GM23338 (cell line): ENCODE measurements around the gene MAGEB16. TPM values are rescaled to one million over a fixed set of nuclear protein-coding genes. Genes with fewer than 3 reads are reported as not detected.

Source experiments
- ATAC-seq: fragments of 200-7000 bp; cut with Tn5 transposase; 3 replicates; pipeline ENCODE4 v1.9.1; 2020
- DNase-seq: peaks from one replicate; pipeline ENCODE4 v3.0.0-alpha.2; 2015; ENCODE audit warnings: low spot score
- H2AFZ ChIP-seq: fragments of 200-600 bp; sonication (generic); 2 replicates; pipeline ENCODE4 v1.8.0; 2016; ENCODE audit warnings: antibody characterized with exemption, mild to moderate bottlenecking, moderate library complexity
- H3F3A ChIP-seq: fragments of 200-600 bp; sonication (generic); replicated peaks from 2 replicates; pipeline ENCODE4 v1.8.0; 2017; ENCODE audit warnings: antibody characterized with exemption, mixed run types, low read depth
- H3K27ac ChIP-seq: fragments of 200-600 bp; sonication (generic); 2 replicates; pipeline ENCODE4 v1.6.1; 2016; ENCODE audit warnings: low read depth
- H3K27me3 ChIP-seq: fragments of 200-600 bp; sonication (generic); 2 replicates; pipeline ENCODE4 v1.8.0; 2016; ENCODE audit warnings: mild to moderate bottlenecking, mixed run types, moderate library complexity; ENCODE audit not compliant: insufficient read depth
- H3K36me3 ChIP-seq: fragments of 200-600 bp; sonication (generic); 2 replicates; pipeline ENCODE4 v1.8.0; 2016; ENCODE audit warnings: mild to moderate bottlenecking; ENCODE audit not compliant: insufficient read depth
- H3K4me1 ChIP-seq: fragments of 200-600 bp; sonication (generic); 2 replicates; pipeline ENCODE4 v1.8.0; 2016; ENCODE audit warnings: mild to moderate bottlenecking, moderate library complexity; ENCODE audit not compliant: insufficient read depth
- H3K4me2 ChIP-seq: fragments of 200-600 bp; sonication (generic); 2 replicates; pipeline ENCODE4 v1.7.1; 2017; ENCODE audit warnings: mixed run types
- H3K4me3 ChIP-seq: fragments of 200-600 bp; sonication (generic); 2 replicates; pipeline ENCODE4 v1.6.1; 2016; ENCODE audit warnings: mixed run types
- H3K79me2 ChIP-seq: fragments of 200-600 bp; sonication (generic); replicated peaks from 2 replicates; pipeline ENCODE4 v1.8.0; 2017; ENCODE audit warnings: mild to moderate bottlenecking; ENCODE audit not compliant: insufficient read depth
- H3K9me2 ChIP-seq: fragments of 200-600 bp; sonication (generic); 2 replicates; pipeline ENCODE4 v1.8.0; 2017; ENCODE audit not compliant: insufficient read depth
- H4K20me1 ChIP-seq: fragments of 200-600 bp; sonication (generic); replicated peaks from 2 replicates; pipeline ENCODE4 v1.8.0; 2017; ENCODE audit warnings: mild to moderate bottlenecking; ENCODE audit not compliant: insufficient read depth
- H3K27ac Mint-ChIP-seq: 2 replicates; pipeline ENCODE4 v1.8.0; 2020; ENCODE audit warnings: inconsistent platforms, mild to moderate bottlenecking, moderate library complexity, mixed read lengths
- H3K27me3 Mint-ChIP-seq: 3 replicates; pipeline ENCODE4 v1.8.0; 2022; ENCODE audit warnings: low read depth, mild to moderate bottlenecking, moderate library complexity, mixed read lengths, inconsistent platforms; ENCODE audit not compliant: insufficient read depth, poor library complexity
- H3K36me3 Mint-ChIP-seq: 3 replicates; pipeline ENCODE4 v1.8.0; 2021; ENCODE audit warnings: low read depth, mild to moderate bottlenecking, inconsistent platforms, moderate library complexity, mixed read lengths
- H3K4me1 Mint-ChIP-seq: 3 replicates; pipeline ENCODE4 v1.8.0; 2020; ENCODE audit warnings: mild to moderate bottlenecking, inconsistent platforms, mixed read lengths
- H3K4me3 Mint-ChIP-seq: 3 replicates; pipeline ENCODE4 v1.8.0; 2021; ENCODE audit warnings: moderate library complexity, mild to moderate bottlenecking, inconsistent platforms, mixed read lengths
- H3K9me3 Mint-ChIP-seq: 3 replicates; pipeline ENCODE4 v1.8.0; 2020; ENCODE audit warnings: moderate library complexity, mild to moderate bottlenecking, inconsistent platforms, mixed read lengths
- CREB1 ChIP-seq: fragments of 250-450 bp; sonication (Bioruptor Pico); IDR thresholded peaks from 2 replicates; pipeline ENCODE4 v1.5.0; 2020; ENCODE audit warnings: low read depth, mild to moderate bottlenecking, moderate library complexity
- EZH2 ChIP-seq: fragments of 200-600 bp; sonication (generic); IDR thresholded peaks from one replicate; pipeline ENCODE4 v1.8.0; 2017; ENCODE audit warnings: antibody characterized with exemption, mild to moderate bottlenecking, low read depth; ENCODE audit not compliant: unreplicated experiment
- EZH2phosphoT487 ChIP-seq: fragments of 200-600 bp; sonication (generic); IDR thresholded peaks from one replicate; pipeline ENCODE4 v1.8.1; 2018; ENCODE audit warnings: antibody characterized with exemption; ENCODE audit not compliant: unreplicated experiment
- JUNB ChIP-seq: IDR thresholded peaks from one replicate; pipeline ENCODE4 v1.6.1; 2016; ENCODE audit warnings: antibody characterized with exemption; ENCODE audit not compliant: unreplicated experiment
- NANOG ChIP-seq: IDR thresholded peaks from 2 replicates; pipeline ENCODE4 v1.6.1; 2016; ENCODE audit warnings: antibody characterized with exemption, borderline replicate concordance
- POLR2AphosphoS5 ChIP-seq: IDR thresholded peaks from 2 replicates; pipeline ENCODE4 v1.6.1; 2016; ENCODE audit warnings: antibody characterized with exemption, low read depth
- STAT1 ChIP-seq: IDR thresholded peaks from one replicate; pipeline ENCODE4 v1.6.1; 2016; ENCODE audit warnings: antibody characterized with exemption; ENCODE audit not compliant: unreplicated experiment
- ZNF114 ChIP-seq: fragments of 250-450 bp; sonication (Bioruptor Pico); IDR thresholded peaks from 2 replicates; pipeline ENCODE4 v1.5.0; 2020; ENCODE audit warnings: mild to moderate bottlenecking, moderate library complexity
- ZNF331 ChIP-seq: fragments of 250-450 bp; sonication (Bioruptor Pico); IDR thresholded peaks from 2 replicates; pipeline ENCODE4 v1.5.0; 2020; ENCODE audit warnings: low read depth, mild to moderate bottlenecking, moderate library complexity
- polyA plus RNA-seq: library from polyadenylated mRNA; unstranded; fragments of >200 nt; fragmentation: Nextera tagmentation; extraction: Ambion mirVana; gene quantifications from 2 replicates; pipeline ENCODE4 v1.2.1, GENCODE V29; 2016
- total RNA-seq: library from RNA; depleted of rRNA; stranded (reverse); fragments of >200 nt; shearing (Covaris generic); gene quantifications from 2 replicates; pipeline ENCODE4 v1.2.3, GENCODE V29; 2014
- TF ChIP-seq, protein P1 (sequence below): IDR thresholded peaks from one replicate; pipeline ENCODE4 v1.6.1; 2018; ENCODE audit warnings: antibody characterized with exemption; ENCODE audit not compliant: unreplicated experiment
- TF ChIP-seq, protein P2 (sequence below): IDR thresholded peaks from 2 replicates; pipeline ENCODE4 v1.6.1; 2016; ENCODE audit warnings: antibody characterized with exemption
- TF ChIP-seq, protein P3 (sequence below): fragments of 250-450 bp; sonication (Bioruptor Pico); IDR thresholded peaks from 2 replicates; pipeline ENCODE4 v1.5.0; 2020; ENCODE audit warnings: mild to moderate bottlenecking, moderate library complexity
- TF ChIP-seq, protein P4 (sequence below), 2 experiments: fragments of 200-600 bp in 1 of 2; sonication (generic) in 1 of 2; conservative IDR thresholded peaks; 2 replicates each; pipeline versions ENCODE4 v1.5.1 to v1.6.1; 2016 to 2017; ENCODE audit warnings: antibody characterized with exemption in 2 of 2, low read depth in 2 of 2, mild to moderate bottlenecking in 2 of 2, moderate library complexity in 1 of 2

The MAGEB16 gene
- total and polyA plus RNA-seq, 2 experiments from 2014 or later, result 0.42 TPM; not detected in 1

DNA sequence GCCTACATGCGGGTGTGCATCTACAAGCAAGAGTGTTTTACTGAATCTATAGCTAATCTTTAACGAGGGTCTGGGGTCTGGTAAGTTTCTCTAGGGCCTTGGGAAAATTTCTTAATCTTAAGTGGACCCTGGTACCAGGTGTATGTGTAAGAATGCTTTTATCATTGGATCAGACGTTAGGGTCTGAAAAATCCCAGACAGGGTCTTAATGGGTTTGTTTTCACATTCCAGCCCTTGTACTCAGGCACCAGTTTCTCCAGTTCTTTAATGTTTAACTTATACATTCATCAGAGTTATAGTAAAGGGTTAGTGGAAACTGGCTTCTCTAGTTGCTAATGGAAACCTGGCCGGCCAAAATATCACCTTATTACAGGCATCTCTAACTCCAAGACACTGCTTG is 11.6 kb downstream of the MAGEB16 start:
- H3K4me1 ChIP-seq, result no peaks in the 10 kb centered on the region
- H3K27me3 ChIP-seq, result no peaks in the 10 kb centered on the region
- H3K36me3 ChIP-seq, result no peaks in the 10 kb centered on the region
- no peaks in the 10 kb centered on the region for H3F3A ChIP-seq
- H3K9me3 Mint-ChIP-seq, result no peaks in the 10 kb centered on the region; the same call in 2 of the 3 replicates
- ATAC-seq, result no peak
- no peaks in the 10 kb centered on the region; the same call in 2 of the 3 replicates for H3K36me3 Mint-ChIP-seq
- H3K4me2 ChIP-seq, result no peak overlapping the region
- no peak overlapping the region for H3K27ac ChIP-seq
- H2AFZ ChIP-seq, result no peak overlapping the region
- TF ChIP-seq STAT1, result no peak
- TF ChIP-seq ZNF331 (CRISPR knock-in tag), result no peak
- no peak for TF ChIP-seq NANOG
- TF ChIP-seq, protein P1, sequence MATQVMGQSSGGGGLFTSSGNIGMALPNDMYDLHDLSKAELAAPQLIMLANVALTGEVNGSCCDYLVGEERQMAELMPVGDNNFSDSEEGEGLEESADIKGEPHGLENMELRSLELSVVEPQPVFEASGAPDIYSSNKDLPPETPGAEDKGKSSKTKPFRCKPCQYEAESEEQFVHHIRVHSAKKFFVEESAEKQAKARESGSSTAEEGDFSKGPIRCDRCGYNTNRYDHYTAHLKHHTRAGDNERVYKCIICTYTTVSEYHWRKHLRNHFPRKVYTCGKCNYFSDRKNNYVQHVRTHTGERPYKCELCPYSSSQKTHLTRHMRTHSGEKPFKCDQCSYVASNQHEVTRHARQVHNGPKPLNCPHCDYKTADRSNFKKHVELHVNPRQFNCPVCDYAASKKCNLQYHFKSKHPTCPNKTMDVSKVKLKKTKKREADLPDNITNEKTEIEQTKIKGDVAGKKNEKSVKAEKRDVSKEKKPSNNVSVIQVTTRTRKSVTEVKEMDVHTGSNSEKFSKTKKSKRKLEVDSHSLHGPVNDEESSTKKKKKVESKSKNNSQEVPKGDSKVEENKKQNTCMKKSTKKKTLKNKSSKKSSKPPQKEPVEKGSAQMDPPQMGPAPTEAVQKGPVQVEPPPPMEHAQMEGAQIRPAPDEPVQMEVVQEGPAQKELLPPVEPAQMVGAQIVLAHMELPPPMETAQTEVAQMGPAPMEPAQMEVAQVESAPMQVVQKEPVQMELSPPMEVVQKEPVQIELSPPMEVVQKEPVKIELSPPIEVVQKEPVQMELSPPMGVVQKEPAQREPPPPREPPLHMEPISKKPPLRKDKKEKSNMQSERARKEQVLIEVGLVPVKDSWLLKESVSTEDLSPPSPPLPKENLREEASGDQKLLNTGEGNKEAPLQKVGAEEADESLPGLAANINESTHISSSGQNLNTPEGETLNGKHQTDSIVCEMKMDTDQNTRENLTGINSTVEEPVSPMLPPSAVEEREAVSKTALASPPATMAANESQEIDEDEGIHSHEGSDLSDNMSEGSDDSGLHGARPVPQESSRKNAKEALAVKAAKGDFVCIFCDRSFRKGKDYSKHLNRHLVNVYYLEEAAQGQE, result no peak
- no peak for TF ChIP-seq CREB1
- TF ChIP-seq, protein P2, sequence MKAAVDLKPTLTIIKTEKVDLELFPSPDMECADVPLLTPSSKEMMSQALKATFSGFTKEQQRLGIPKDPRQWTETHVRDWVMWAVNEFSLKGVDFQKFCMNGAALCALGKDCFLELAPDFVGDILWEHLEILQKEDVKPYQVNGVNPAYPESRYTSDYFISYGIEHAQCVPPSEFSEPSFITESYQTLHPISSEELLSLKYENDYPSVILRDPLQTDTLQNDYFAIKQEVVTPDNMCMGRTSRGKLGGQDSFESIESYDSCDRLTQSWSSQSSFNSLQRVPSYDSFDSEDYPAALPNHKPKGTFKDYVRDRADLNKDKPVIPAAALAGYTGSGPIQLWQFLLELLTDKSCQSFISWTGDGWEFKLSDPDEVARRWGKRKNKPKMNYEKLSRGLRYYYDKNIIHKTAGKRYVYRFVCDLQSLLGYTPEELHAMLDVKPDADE, result no peak
- no peak for TF ChIP-seq EZH2
- TF ChIP-seq, protein P3, sequence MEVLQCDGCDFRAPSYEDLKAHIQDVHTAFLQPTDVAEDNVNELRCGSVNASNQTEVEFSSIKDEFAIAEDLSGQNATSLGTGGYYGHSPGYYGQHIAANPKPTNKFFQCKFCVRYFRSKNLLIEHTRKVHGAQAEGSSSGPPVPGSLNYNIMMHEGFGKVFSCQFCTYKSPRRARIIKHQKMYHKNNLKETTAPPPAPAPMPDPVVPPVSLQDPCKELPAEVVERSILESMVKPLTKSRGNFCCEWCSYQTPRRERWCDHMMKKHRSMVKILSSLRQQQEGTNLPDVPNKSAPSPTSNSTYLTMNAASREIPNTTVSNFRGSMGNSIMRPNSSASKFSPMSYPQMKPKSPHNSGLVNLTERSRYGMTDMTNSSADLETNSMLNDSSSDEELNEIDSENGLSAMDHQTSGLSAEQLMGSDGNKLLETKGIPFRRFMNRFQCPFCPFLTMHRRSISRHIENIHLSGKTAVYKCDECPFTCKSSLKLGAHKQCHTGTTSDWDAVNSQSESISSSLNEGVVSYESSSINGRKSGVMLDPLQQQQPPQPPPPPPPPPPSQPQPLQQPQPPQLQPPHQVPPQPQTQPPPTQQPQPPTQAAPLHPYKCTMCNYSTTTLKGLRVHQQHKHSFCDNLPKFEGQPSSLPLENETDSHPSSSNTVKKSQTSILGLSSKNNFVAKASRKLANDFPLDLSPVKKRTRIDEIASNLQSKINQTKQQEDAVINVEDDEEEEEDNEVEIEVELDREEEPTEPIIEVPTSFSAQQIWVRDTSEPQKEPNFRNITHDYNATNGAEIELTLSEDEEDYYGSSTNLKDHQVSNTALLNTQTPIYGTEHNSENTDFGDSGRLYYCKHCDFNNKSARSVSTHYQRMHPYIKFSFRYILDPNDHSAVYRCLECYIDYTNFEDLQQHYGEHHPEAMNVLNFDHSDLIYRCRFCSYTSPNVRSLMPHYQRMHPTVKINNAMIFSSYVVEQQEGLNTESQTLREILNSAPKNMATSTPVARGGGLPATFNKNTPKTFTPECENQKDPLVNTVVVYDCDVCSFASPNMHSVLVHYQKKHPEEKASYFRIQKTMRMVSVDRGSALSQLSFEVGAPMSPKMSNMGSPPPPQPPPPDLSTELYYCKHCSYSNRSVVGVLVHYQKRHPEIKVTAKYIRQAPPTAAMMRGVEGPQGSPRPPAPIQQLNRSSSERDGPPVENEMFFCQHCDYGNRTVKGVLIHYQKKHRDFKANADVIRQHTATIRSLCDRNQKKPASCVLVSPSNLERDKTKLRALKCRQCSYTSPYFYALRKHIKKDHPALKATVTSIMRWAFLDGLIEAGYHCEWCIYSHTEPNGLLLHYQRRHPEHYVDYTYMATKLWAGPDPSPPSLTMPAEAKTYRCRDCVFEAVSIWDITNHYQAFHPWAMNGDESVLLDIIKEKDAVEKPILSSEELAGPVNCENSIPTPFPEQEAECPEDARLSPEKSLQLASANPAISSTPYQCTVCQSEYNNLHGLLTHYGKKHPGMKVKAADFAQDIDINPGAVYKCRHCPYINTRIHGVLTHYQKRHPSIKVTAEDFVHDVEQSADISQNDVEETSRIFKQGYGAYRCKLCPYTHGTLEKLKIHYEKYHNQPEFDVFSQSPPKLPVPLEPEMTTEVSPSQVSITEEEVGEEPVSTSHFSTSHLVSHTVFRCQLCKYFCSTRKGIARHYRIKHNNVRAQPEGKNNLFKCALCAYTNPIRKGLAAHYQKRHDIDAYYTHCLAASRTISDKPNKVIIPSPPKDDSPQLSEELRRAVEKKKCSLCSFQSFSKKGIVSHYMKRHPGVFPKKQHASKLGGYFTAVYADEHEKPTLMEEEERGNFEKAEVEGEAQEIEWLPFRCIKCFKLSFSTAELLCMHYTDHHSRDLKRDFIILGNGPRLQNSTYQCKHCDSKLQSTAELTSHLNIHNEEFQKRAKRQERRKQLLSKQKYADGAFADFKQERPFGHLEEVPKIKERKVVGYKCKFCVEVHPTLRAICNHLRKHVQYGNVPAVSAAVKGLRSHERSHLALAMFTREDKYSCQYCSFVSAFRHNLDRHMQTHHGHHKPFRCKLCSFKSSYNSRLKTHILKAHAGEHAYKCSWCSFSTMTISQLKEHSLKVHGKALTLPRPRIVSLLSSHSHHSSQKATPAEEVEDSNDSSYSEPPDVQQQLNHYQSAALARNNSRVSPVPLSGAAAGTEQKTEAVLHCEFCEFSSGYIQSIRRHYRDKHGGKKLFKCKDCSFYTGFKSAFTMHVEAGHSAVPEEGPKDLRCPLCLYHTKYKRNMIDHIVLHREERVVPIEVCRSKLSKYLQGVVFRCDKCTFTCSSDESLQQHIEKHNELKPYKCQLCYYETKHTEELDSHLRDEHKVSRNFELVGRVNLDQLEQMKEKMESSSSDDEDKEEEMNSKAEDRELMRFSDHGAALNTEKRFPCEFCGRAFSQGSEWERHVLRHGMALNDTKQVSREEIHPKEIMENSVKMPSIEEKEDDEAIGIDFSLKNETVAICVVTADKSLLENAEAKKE, result no peak
- no peak for TF ChIP-seq JUNB
- TF ChIP-seq EZH2phosphoT487, result no peak
- no peak for TF ChIP-seq ZNF114 (CRISPR knock-in tag)
- TF ChIP-seq POLR2AphosphoS5, result no peak
- TF ChIP-seq, protein P4, sequence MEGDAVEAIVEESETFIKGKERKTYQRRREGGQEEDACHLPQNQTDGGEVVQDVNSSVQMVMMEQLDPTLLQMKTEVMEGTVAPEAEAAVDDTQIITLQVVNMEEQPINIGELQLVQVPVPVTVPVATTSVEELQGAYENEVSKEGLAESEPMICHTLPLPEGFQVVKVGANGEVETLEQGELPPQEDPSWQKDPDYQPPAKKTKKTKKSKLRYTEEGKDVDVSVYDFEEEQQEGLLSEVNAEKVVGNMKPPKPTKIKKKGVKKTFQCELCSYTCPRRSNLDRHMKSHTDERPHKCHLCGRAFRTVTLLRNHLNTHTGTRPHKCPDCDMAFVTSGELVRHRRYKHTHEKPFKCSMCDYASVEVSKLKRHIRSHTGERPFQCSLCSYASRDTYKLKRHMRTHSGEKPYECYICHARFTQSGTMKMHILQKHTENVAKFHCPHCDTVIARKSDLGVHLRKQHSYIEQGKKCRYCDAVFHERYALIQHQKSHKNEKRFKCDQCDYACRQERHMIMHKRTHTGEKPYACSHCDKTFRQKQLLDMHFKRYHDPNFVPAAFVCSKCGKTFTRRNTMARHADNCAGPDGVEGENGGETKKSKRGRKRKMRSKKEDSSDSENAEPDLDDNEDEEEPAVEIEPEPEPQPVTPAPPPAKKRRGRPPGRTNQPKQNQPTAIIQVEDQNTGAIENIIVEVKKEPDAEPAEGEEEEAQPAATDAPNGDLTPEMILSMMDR (conservative IDR thresholded peaks at IDR 0.05; ENCODE audit: low read depth in 2 of 2), result no peak
- no peaks in the 10 kb centered on the region for H3K4me1 Mint-ChIP-seq
- H4K20me1 ChIP-seq, result no peaks in the 10 kb centered on the region
- H3K79me2 ChIP-seq, result no peaks in the 10 kb centered on the region
- H3K4me3 Mint-ChIP-seq, result no peak overlapping the region
- no peak overlapping the region for H3K27ac Mint-ChIP-seq
- H3K27me3 Mint-ChIP-seq, result no peaks in the 10 kb centered on the region
- no peaks in the 10 kb centered on the region for H3K9me2 ChIP-seq
- H3K4me3 ChIP-seq, result no peak overlapping the region
- DNase-seq, result no peak
